Measurements from ENCODE around the gene ARF1.

ARF1 gene

DNA sequence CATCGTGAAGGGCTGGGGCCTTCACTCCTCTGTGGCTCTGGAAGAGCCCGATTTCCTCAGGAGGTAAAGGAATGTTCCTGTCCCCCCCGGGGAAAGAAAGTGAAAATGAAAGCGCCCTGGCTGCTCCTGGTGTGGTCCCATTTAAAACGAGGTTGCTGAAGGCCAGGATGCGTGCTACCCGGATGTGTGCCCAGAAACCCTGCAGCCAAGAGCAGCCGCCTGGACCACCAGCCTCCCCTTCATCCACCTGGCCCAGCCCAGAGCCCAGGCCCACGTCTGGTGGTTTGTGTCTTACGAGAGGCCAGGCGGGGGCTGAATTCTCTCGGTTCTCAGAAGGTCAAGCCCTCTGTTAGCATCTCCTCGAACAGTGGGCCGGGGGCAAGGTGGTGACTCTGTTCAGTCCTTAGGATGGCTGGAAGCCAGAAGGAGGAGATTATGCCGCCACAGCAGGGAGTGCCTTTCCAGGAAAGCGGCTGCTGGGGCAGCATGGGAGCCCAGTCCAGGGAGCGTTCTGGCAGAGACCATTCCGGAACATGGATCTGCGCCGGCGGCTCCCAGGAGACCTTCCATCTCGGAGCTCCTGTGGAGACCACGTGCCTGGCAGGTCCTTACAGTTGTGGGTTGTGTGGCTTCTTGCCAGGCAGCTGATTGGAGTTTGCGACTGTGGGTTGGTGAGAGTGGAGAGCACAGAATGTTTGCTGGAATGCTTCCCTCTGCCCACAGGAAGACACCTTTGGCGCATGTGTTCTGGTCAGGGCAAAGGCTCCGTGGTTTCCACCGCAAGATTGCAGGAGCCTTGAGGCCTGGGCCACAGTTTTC is 58.9 kb downstream of the ARF1 start:
- DNase-seq (ENCODE audit: low read depth): no peak
- H3K4me3 ChIP-seq (ENCODE audit: low read depth, low read length): peak overlapping the region; percentile 90
- TF ChIP-seq, protein P1, sequence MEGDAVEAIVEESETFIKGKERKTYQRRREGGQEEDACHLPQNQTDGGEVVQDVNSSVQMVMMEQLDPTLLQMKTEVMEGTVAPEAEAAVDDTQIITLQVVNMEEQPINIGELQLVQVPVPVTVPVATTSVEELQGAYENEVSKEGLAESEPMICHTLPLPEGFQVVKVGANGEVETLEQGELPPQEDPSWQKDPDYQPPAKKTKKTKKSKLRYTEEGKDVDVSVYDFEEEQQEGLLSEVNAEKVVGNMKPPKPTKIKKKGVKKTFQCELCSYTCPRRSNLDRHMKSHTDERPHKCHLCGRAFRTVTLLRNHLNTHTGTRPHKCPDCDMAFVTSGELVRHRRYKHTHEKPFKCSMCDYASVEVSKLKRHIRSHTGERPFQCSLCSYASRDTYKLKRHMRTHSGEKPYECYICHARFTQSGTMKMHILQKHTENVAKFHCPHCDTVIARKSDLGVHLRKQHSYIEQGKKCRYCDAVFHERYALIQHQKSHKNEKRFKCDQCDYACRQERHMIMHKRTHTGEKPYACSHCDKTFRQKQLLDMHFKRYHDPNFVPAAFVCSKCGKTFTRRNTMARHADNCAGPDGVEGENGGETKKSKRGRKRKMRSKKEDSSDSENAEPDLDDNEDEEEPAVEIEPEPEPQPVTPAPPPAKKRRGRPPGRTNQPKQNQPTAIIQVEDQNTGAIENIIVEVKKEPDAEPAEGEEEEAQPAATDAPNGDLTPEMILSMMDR (IDR thresholded peaks at IDR 0.05; ENCODE audit: low read depth, low read length, missing control alignments): no peak

DNA sequence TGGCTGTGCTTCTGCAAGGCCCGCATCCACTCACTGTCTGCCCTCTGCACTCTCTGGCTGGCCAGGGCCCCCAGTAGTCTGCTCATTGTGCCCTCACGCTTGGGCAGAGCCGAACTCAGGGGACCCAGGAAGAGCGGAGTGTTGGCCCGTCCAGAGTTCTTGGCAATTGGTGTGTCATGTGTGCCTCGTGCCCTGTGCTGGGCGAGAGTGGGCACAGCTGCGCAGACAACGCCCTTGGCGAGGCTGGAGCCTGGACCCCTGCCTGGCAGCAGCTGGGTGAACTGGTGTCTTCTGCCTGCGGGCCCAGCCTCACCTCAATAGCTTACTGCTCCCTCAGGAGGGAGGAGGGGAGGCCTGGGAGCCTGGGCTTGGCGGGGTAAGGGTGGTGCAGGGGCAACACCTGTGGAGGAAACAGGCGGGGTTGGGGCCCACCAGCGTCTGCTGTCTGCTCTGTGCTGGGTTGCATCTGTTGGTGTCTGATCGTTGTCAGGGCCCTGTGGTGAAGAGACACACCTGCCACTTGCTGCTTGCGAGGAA is 59.7 kb downstream of the ARF1 start:
- TF ChIP-seq, protein P1 (IDR thresholded peaks at IDR 0.05; ENCODE audit: low read depth, low read length, missing control alignments): no peak
- no peak for DNase-seq (ENCODE audit: low read depth)
- H3K4me3 ChIP-seq (ENCODE audit: low read depth, low read length): peak overlapping the region; percentile 90

GRCh38 chr1:228142701-228143136 is 60.2 kb downstream of the ARF1 start:
- no peak overlapping the region for H3K4me3 ChIP-seq (ENCODE audit: low read depth, low read length)
- TF ChIP-seq, protein P1 (IDR thresholded peaks at IDR 0.05; ENCODE audit: low read depth, low read length, missing control alignments): no peak
- no peak for DNase-seq (ENCODE audit: low read depth)

- no peak for DNase-seq (ENCODE audit: low read depth)
- H3K4me3 ChIP-seq (ENCODE audit: low read depth, low read length): no peak overlapping the region
- TF ChIP-seq, protein P1 (IDR thresholded peaks at IDR 0.05; ENCODE audit: low read depth, low read length, missing control alignments): no peak
These were observed 61.1 kb downstream of the ARF1 start for GRCh38 chr1:228143480-228144192.

DNA sequence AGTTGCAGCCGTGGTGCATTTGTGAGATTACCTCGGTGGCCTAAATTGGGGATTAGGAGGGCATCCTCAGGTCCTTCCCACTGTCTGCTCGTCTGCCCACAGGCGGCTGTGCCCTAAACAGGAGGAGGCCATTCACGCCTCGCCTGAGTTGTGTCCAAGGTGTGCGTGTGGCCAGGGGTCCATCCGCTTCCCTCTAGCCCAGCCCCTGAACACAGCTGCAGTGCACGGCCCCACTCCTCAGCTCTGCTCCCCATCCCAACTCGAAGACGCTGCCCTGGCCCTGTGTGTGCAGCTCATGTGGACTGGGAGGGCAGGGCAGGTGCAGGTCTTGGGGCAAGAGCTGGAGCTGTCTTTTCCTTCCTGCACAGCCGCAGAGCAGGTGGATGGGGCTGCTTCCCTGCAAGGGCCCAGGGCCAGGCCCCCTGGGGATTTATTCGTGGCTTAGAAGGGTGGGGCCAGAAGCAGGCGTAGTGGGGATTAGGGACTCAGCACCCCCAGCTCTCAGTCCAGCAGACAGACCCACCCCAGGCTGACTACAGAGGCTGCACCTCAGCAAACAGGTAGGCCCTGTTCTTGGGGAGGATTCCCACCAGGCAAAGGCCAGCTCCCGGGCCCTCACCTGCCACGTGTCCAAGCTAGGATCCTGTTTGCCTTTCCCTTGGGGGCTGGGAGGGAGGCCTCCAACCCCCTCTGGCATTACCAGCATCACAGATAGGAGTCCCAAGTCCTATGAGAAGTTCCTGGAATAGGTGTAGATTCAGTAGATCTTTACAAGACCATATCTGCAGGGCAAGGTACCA is 61.9 kb downstream of the ARF1 start:
- TF ChIP-seq, protein P1 (IDR thresholded peaks at IDR 0.05; ENCODE audit: low read depth, low read length, missing control alignments): no peak
- no peak overlapping the region for H3K4me3 ChIP-seq (ENCODE audit: low read depth, low read length)
- no peak for DNase-seq (ENCODE audit: low read depth)

DNA sequence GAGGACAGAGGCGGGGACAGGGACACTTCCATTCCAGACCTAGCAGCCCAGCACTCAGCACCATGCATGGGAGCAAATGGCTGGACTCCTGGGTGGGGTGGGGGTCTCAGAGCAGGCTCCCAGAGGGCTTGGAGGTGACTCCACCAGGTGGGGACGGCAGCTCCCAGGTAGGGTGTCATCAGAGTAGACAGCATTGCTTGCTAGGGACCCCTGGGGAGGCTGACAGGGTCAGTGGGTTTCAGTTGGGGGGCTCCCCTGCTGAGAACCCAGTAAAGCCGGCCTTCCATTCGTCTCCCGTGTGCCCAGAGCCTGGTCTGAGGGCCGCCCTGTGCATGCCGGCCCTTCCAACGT is 62.5 kb downstream of the ARF1 start:
- TF ChIP-seq, protein P1 (IDR thresholded peaks at IDR 0.05; ENCODE audit: low read depth, low read length, missing control alignments): no peak
- H3K4me3 ChIP-seq (ENCODE audit: low read depth, low read length): no peak overlapping the region
- no peak for DNase-seq (ENCODE audit: low read depth)
